Measurements from ENCODE around the gene IMPA2.
"Not testable (repeated sequence)": the region's sequence is repeated elsewhere in the genome, so short reads cannot be mapped to it uniquely, and the experiment has no call there.

Gene IMPA2

DNA sequence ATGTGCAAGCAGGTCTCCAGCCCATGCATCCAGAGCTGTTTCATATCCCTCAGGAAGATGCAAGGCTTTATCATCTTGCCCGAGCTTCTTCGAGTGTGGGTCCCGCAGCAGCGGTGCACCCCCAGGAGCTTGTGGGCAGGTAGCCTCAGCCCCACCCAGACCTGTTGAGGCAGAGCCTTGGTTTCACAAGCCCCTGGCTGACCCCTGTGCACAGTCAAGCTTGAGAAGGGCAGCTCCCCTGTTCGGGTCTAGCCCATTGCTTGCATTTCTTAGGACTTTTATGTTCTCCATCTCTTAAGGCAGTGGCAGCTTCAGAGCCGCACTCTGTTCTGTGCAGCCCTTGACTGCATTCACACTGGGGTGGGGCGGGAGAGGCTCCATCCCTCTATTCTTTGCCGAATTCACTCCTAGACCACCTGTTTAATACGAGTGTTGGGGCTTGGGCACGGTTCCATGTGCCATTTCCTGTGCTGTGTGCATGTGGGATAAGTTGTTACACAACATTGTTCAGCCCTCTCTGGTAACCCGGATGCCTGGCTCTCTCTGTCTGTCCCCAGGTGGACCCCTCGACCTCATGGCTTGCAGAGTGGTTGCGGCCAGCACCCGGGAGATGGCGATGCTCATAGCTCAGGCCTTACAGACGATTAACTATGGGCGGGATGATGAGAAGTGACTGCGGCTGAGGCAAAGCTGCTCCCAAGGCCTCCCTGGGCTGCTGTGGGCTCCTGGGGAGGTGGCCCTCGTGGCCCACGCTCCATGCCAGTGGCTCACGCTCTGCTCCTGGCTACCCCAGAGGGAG lies 48.7 kb downstream of the IMPA2 start:
- no peak for DNase-seq (ENCODE audit: low read depth)

GRCh38 chr18:12030670-12031069 lies 49.4 kb downstream of the IMPA2 start:
- DNase-seq (ENCODE audit: low read depth): no peak

DNA sequence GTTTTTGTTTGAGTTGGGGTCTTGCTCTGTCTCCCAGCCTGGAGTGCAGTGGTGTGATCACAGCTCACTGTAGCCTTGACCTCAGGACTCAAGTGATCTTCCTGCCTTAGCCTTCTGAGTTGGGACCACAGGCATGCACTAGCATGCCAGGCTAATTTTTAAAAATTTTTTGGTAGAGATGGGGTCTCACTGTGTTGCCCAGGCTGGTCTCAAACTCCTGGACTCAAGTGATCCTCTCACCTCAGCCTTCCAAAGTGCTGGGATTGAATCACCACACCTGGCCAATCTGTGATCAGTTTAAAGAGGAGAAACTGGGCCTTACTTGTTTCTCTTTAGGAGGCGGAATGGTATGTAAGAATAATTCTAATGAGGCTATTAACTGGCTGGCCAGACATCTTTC lies 49.9 kb downstream of the IMPA2 start:
- DNase-seq (ENCODE audit: low read depth): no peak

DNA sequence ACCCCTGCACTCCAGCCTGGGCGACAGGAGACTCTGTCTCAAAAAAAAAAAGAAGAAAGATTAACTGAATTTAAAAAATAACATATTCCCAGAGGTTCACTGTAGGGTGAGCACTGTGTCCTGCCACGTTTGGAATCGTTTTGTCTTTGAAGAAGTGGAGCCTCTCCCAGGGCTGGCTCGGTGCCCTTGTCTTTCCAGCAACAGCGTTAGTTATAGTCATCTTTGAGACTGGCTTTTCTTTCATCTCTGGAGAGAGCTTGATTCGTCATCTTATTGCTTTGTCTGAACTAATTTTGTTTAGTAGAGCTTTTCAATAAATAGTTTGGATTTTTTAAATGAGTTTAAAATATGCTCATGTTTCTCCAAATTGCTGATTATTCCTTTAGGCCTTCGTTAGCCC lies 50.5 kb downstream of the IMPA2 start:
- DNase-seq (ENCODE audit: low read depth): no peak

DNA sequence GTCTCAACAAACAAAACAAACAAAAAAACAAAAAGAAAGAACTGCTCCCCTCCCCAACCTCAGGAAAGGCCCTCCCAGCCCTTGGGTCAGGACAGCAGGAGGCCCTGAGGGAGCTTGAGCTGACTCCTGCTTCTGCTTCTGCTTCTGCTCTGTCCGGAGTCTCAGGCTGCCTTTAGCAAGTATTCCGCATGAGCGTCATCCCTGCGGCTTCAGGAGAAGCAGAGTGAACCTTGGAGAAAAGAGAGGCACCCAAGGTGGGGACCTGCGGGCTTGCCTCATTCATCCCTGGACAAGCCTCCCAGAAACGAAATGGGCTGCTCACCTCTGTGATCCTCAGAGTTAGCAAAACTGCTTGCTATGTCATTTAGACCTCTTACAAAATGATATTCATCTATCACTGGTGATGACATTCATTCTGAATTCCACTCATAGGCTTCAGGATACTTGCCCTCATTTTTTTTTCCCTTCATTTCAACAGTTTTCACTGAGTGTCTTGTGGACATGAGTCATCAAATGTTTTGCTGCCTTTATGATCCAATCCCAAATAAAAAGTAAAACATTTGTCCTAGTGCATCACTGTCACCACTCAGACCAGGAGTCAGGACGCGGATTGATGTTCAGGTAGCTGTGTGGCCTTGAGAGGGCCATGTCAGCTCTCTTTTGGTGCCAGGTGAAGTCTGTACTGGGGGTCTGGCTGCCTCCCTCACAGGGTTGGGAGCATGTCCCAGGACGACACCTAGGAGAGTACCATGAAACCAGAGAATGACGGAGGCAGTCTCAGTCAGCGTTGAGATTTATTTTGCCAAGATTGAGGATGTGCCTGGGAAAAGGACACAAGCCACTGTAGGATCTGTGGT lies 51.7 kb downstream of the IMPA2 start:
- no peak for DNase-seq (ENCODE audit: low read depth)

DNA sequence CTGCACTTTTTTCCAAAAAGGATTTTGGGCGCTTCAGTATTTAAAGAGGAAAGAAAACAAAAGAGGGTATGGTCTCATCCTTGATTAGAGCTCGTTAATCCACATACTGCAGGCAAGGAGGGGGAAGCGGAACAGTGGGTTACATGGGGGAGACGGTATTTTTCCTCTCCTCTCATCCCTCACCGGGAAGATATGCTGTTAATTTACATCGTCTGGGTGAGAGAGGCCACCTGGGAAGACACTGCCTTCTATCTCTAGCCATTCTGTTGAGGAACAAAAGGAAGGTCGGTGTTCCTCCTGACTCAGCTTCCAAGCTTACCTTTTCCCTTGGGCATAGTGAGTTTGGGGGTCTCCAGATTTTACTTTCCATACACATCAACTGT lies 52.3 kb downstream of the IMPA2 start:
- DNase-seq (ENCODE audit: low read depth): no peak

- DNase-seq (ENCODE audit: low read depth): no peak
Measured at GRCh38 chr18:12034241-12035100, 53.2 kb downstream of the IMPA2 start.

GRCh38 chr18:12035481-12035880 lies 54.2 kb downstream of the IMPA2 start:
- DNase-seq (ENCODE audit: low read depth): no peak

- no peak for DNase-seq (ENCODE audit: low read depth)
Measured at GRCh38 chr18:12036201-12036751, 55.0 kb downstream of the IMPA2 start.

DNA sequence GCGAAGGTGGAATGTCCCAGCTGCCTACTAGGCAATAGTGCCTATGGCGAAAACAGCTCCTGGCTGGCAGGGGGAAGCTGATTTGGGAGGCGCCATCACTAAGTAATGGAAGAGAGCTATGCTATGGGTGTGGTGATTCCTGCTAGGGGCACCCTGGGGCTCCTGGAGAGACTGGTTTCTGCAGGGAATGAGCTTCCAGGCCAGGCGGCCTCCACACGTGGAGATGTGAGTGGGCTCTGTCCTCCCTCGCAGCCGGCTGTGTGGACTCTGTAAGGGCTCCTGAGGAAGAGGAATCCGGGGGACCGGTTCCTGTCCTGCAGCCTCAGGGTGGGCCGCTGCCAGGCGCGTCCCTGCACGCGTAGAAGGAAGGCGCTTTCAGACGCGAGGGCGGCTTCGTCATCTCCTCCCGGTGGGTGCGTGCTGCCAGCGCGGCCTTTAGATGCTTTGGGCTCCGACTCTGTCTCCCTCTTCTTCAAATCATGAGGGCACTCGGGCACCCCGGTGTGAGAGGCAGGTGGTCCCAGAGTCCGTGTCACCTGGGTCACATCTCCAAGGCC lies 56.9 kb downstream of the IMPA2 start:
- DNase-seq (ENCODE audit: low read depth): no peak

GRCh38 chr18:12038639-12039539 lies 57.6 kb downstream of the IMPA2 start:
- peak; percentile 68 for DNase-seq (ENCODE audit: low read depth)

GRCh38 chr18:12039540-12039930 lies 58.2 kb downstream of the IMPA2 start:
- DNase-seq (ENCODE audit: low read depth): not testable (repeated sequence)

GRCh38 chr18:12041561-12041960 lies 60.3 kb downstream of the IMPA2 start:
- no peak for DNase-seq (ENCODE audit: low read depth)

DNA sequence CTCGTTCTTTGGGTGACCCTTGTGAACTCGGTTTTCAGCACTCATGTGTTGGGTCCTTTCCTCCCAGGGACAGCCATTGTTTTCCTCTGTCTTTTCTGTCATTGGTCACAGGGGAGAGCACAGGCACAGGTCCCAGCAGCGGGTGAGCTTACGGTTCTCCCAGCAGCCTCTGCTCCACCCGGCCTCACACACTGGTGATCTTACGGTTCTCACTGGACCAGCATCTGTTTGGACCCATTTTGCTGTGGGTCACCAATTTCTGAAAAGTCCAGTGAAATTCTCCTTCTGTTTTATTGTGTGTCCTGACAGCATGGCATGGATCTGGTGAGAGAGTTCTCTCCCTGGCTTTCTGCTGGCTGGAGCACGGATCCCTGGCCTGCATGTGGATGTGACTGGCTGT lies 62.5 kb downstream of the IMPA2 start:
- no peak for DNase-seq (ENCODE audit: low read depth)

DNA sequence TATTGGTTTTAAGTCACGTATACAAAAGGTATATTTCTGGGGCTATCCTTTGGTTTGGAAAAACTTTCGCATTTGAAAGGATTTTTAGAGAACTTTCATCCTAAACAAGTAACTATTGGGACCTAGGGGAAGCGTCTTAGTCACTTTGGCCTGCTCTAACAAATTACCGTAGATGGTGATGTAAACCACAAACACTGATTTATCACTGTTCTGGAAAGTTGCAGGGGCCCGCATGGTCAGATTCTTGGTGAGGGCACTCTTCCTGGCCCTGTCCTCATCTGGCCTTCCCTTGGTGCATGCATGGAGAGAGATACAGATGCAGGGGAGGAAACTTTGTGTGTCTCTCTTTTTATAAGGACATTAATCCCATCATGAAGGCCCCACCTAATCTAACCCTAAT lies 63.3 kb downstream of the IMPA2 start:
- DNase-seq (ENCODE audit: low read depth): no peak

DNA sequence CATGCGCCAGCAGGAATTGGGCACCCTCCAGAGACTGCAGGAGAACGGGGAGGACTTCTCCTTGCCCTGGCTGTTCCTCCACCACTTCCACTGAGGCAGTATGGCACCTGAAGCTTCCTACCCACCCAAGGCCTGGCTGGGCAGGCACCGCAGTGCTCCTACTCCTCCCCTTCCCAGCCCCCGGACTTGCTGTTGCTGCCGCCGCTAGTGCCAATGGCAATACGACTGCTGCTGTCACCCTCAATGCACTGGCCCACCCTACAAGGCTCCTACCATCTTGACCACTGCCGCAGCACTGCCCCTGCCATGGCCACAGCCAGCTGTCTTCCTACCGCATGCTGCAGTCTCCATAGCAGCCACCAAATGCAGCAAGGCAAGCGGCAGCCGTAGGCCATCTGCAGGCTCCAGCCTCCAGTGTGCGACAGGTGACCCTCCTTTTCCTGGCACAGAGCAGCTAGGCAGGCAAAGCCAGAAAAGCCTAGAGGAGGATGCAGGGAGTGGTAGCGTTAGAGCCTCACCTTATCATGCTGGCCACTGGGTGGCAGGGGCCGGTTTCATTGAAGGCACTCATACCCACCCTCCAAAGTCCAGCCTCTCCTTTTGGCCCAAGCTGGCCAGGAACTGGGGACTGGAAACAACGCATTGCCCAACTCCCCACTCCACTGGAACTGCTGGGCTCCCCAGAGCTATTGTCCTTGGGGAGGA lies 64.9 kb downstream of the IMPA2 start:
- no peak for DNase-seq (ENCODE audit: low read depth)

DNA sequence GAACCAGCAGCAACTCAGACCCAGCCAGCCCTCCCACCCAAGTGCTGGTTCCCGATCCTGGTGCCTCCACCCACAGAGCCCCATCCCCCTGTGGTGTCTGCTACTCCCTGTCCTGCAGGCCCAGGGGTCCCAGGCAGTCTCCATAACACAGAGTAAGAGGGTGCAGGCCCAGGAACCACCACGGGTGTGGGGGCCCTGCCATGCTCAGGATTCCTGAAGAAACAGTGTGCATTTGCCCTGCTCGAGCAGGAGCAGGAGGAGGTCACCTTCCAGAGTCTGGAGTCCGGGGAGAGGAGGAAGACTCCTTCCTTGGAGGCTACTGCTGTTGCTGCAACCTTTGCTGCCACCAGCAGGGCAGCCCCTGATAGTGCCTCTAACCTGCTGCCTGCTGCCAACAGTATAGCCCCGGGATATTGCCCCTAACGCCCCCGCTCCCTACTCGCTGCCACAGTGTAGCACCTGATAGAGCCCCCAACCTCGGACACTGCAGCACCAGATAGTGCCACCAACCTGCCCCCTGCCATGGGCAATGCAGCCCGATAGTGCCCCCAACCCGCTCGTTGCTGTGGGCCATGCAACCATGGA lies 65.5 kb downstream of the IMPA2 start:
- DNase-seq (ENCODE audit: low read depth): no peak

DNA sequence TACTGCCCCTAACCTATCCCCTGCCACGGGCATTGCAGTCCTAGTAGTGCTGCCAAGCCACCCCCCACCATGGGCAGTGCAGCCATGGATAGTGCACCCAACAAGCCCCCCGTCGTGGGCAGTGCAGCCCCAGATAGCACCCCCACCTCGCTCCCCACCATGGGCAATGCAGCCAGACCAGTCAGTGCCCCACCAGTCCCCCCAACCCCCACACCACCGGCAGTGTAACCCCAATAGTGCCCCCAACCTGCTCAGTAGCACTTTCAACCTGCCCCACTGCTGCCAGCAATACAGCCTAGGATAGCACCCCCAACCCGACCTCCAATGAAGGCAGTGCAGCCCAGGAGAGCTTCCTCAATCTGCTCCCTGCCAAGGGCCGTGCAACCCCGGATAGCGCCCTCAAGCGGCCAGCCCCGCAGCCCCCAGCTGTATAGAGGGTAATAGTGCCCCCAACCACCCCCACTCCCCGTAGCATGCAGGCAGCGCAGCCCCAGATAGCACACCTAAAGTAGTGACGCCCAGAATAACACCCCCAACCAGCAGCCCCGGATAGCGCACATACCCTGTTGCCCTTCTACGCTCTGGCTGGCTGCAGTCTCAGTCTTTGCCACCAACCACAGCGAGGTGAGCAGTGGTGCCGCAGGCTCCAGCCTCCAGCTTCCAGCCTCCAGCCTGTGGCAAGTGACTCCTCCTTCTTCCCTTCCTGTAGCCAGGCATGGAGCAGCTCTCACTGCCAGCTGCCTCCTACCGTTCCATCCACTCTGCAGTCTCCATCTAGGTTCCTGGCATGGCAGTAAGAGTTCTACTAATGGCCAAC lies 66.9 kb downstream of the IMPA2 start:
- no peak for DNase-seq (ENCODE audit: low read depth)

GRCh38 chr18:12048827-12049175 lies 67.5 kb downstream of the IMPA2 start:
- DNase-seq (ENCODE audit: low read depth): no peak

All from stimulated activated CD8-positive, alpha-beta memory T cell treated with anti-CD3 and anti-CD28 coated beads, Interleukin-15, amount 100 ng/mL, for 24 hours (primary cell).